Stimulated activated naive CD8-positive, alpha-beta T cell treated with anti-CD3 and anti-CD28 coated beads, Interleukin-15, Interleukin-2, amounts not matched to agents 100 U/mL and 50 U/mL, for 24 hours (primary cell): ENCODE data around the gene OAF.
"Not testable (repeated sequence)": the region's sequence is repeated elsewhere in the genome, so short reads cannot be mapped to it uniquely, and the experiment has no call there.

Experiments
- ATAC-seq: fragments of 150-1000 bp; cut with Tn5 transposase; one replicate; pipeline ENCODE4 v1.10.0; 2021
- DNase-seq: peaks from one replicate; pipeline ENCODE4 v3.0.0; 2021

OAF gene

DNA sequence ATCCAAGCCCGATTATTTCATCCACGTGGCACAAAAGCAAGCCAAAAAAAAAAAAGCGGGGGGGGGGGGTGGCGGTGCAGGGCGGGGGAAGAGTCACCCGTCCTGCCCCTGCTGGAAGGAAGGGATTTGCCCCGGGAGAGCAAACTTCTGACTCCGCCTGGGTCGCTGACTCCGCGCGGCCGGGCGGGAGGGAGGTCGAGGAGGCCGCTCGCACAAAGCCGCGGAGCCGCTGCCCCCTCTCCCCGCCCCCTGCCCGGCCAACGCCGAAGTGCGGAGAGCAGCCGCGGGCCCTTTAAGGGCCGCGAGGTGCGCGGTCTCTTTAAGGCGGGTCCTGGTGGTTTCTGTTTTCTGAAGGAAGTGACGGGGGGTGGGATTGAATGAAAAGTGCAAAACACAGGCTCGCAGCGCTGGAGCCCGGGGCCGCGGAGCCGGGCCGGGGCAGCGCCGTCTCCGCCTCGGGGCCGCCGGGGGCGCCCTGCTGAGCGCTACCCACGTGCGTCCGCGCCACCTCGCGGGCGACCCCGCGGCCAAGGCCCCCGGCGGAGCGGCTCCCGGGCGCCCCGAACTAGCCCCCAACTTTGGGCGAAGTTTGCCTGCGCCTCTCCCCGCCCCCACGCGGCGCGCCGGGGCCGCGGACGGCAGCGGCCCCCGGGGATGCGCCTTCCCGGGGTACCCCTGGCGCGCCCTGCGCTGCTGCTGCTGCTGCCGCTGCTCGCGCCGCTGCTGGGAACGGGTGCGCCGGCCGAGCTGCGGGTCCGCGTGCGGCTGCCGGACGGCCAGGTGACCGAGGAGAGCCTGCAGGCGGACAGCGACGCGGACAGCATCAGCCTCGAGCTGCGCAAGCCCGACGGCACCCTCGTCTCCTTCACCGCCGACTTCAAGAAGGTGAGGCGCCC lies at the start of gene OAF:
Gene OAF (plus strand): TSS at position 407 of the 896 bp plus-strand sequence. CDS start 248 bp downstream, at position 655.
- ATAC-seq (peak; percentile 87), DNase-seq (peak; percentile 51)

DNA sequence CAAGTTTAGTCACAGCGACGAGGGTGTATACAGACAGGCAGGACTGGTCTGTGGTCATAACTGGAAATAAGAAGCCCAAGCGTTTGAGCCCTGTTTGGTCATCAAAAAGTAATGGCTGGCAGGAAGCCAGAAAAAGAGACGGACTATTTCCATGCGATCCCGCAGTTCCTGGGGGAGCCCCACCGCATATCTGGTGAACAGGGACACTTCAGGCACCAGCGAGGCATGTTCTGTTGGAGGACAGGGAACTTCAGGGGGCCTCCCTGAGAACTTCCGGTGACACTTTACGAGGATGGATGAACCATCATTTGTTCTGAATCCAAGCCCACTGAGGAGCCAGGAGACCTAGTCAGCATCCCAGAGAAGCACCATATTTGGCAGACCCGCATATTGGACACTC lies 43.2 kb upstream of the OAF start:
- DNase-seq: no peak
- ATAC-seq: no peak

DNA sequence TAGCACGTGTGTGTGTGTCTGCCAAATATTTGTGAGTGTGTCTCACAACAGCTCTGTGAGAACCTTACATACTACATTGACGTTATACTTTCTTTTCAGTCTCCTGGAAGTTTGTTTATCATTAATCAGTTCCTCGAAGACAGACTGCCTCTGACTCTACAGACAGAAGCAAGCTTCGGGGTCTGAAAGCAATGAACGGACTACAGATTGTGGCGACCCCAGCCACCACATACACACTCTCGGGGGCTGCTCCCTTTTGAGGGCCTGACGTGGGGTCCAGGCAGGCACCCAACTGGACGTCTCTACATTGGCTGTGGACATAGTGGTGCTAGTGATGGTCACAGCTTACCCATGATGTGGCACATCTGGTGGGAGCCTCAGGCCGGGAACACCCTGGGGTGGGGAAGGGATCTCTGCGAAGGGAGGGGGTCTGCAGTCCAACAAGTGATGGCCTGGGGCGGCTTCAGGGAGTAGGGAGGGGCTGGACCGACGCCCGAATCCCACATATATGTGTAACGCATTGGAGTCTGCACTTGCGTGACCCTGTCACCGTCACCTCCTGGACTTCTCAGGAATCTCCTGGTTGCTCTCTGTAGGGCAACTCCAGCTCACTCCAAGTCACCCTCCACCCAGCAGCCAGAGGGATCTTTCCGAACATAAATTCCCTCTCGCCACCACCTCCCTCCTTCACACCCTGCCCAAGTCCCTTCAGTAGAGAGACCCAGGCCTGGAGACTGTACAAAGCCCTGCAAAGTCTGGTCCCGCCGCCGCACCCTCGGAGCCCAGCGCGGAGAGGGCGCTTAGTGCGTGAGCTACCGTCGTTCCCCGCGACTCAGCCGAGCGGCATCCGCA lies 42.5 kb upstream of the OAF start:
- ATAC-seq: no peak
- no peak for DNase-seq

DNA sequence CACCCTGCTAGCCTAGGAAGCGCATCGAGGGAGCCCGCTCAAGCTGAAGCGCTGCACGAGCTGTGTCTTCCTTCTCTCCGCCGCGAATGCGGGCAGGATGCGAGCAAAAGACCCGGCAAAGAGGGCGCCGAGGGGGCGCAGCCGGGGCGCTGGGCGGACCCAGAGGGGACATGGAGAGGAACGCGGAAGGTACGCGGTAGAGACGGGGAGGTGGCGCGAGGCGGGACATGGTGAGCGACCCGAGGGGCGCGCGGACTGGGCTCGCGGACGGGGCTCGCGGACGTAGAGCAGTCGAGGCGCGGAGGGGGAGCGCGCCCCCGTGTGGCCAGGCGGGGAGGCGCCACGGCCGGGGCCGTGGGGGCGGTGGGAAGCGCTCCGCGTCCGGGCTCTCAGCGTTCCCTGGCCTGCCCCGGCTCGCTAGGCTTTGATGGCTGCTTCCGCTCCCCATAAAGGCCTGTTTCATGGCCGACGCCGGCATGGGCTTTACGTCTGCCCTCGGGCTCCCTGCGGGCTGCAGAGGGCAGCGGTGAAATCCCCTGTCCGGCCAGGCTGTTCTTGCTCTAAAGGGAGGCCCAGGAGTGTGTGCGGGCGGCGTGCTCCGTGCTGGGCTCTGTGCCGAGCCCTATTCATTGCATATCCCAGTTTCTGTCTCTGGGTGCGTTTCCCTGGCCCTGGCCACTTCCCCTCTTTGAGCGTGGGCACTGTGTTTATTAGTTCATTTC lies 41.7 kb upstream of the OAF start:
- peak; percentile 84 for ATAC-seq
- peak; percentile 79 for DNase-seq

DNA sequence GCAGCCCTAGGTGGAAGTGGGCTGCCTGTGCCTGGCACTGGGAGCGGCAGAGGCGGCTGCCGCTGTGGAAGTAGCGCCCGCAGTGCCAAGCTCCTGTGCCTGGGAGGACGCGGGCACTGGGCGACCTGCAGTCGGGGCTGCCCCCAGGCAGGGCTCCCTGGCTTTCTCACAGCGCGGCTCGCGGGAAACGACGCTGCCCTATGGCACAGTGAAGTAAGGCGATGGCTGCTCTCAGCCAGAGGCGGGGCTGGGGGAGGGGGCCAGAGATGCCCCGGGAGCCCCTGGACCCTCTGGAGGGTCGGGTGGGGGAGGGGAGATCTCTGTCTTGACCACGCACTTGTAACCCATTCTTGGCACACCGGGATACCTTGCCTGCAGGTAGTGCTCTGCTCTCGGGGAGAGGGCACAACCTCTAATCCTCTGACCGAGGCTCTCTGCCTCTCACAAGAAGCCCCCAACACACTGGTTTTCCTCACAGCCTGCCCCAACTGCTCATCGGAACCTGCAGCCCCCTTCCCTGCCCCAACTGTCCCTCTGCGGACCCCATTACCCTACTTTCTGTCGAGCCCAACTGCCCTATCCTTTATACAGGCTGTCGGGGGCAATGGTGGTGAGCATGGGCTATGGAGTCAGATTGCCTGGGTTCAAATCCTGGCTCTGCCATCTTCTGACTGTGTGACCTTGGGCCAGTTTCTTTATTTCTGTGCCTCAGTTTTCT lies 40.7 kb upstream of the OAF start:
- ATAC-seq (no peak), DNase-seq (no peak)

DNA sequence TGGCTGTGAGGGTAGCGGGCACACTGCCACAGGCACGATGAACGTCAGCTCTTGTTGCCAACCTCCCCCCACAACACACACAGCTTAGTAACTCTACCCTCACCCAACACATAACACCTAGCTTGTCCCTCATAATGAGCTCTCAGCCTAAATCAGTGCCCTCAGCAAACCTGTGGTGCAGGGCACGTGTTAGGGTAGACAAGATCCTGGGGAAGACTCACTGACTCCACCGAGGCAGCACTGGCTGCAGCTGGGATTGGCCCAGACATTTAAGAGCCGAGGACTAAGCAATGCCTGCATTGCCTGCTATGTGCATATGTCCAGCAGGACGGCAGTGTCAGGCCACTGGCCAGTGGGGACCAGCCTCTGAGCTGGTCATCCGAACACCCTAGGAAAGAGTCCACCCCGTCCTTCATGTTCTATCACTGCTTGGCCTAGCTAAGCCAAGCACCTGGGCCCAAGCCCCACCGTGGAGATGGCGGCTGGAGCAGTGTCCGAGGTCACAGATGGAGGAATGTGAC lies 40.0 kb upstream of the OAF start:
- ATAC-seq: no peak
- DNase-seq: no peak

DNA sequence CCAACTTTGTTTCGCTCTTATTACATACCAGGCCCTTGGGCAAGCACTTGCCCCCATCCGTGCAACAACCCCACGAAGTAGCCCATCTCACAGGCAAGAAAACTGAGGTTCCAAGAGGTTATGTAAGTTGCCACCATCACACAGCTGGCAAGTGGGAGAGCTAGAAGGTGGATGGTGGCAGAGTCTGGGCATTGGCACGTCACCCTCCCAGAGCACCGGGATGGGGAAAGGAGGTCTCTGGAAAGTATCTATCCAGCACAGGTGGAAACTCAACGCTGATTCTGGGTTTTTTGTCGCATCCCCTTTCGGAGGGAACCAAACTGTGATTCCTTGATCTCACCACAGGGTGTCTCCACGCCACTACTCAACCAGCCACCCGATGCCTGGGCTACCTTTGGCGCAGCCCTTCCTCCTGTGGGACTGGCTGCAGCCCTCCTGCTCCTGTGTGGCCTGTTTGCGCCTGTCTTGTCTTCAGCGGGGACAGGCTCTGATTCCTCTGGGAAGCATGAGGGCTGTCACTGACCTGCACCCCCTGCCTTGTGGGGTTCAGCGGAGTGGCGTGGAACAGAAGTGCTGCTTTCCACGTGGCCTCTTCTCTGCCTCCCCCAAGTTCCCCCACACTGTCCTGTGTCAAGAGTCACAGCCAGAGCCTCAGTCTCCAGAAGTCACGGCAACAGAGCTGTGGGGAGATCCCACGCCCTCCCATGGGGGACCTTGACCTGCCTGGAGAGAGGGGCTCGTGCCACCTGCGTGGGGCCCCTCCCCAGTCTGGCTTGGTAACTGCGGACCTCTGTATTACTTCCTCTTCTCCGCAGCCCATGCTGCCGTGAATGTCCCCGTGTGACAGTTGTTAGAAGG lies 38.5 kb upstream of the OAF start:
- ATAC-seq: peak; percentile 42
- DNase-seq: peak; percentile 59

DNA sequence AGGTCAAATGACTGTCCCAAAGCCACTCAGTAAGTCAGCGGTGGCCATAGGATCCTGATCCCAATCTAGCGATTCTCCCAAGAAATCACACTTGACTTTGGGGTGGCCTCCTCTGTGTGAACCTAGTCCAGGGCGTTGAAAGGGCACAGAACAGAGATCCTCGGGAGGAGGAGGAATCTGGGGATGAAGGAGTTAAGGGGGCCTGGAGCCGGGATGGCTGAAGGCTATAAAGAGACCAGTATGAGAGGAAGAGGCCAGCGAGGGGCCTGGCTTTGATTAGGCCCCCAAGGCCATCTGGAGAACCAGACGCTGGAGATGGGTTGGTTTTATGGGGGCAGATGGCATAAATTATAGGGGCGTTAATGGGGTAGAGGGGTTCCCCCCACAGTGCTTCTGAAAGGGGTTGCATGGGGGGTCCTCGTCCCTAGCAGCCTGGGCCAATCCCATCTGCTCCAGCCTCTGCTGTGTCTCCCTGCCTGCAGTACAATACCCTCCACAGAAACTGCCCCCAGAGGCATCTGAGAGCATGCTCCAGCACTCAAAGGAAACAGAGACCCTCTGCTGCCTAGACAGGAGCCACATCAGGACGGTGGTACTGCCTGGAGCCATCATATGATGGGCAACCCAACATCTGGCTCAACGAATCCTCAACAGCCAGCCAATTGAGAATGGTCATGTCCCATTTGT lies 37.7 kb upstream of the OAF start:
- DNase-seq: no peak
- ATAC-seq: no peak

DNA sequence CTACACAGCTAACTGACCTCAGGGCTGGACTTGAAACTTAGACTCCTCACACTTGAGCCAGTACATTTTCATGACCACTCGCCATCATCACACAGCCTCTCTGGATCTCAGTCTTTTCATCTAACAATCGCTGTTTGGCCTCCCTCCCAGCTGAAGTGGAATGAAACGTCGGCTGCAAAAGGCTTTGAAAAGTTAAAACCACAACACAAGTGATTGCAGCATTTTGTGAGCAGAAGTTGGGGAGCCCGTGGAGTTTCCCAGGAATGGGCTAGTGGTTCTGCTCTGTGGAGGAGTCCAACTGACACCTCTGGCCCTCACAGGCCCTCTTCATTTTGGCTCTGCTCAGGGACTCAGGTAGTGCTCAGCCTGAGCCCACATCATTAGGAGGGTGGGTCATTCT lies 37.0 kb upstream of the OAF start:
- ATAC-seq: no peak
- DNase-seq: no peak

DNA sequence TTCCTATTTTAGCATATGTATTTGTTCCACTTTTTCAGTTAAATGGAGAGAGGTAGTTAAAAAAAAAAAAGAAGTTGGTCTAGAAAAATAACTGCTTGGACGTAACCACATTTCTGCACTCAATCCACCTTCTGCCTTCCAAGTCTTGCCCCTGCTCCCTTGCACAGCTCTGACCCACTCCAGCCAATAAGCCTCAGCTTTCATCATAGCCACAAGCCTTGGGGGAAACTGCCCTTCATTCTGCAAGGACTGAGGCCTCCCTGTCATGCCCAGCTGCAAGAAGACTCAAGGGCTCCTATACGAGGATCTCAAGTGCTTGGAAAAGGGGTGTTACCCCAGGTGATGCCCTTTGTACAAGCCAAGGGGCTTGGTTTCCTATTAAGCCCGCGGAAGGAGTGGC lies 36.0 kb upstream of the OAF start:
- no peak for ATAC-seq
- no peak for DNase-seq

DNA sequence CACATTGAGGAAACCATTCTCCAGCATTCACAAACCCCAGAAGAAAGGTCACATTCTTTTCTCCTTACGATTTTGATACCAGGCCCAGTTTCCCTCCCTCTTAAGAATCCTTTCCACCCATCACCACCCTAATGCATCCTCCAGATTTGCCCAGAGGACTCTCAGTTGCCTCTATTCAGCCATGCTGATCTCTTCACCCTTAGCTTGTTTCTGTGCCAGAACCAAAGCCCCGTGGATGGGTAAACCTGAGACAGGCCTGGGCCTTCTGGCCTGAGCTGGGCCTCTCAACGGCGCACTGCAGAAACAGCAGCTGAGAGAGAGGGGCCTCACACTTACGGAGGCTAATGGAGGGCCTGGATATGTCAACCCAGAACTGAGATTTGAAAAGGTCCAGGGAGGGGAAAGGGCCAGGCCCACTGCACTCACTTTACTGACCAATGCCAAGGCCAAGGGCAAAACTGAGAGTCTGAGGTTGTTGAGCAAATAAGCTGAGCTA lies 32.2 kb upstream of the OAF start:
- no peak for DNase-seq
- no peak for ATAC-seq

DNA sequence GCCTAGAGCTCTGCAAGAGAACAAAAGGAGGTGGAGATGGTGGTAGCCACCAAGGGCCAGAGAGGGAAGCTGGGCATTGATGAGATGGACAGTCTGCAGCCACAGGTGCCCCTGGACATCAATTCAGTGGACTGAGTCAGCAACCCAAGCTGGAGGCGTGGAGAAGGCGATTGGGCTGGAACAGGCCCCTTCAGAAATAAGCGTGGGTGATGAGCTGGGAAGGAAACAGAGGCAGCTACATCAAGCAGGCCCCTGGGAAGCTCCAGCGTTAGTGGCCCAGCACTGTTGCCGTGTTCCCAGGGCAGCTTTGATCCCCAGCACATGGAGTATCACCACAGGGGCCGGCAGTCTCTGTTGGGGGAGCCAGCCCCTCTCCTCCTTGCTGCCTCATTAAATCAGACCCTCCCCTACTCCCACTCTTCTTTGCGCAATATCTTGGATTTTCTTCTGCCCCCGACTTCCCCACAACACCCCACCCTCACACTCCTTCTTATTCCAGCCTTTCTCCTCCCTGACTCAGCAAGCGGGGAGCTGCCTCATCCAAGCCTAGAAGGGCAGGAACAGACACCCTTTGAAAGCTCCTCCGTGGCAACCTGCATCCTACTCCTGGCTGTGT lies 31.7 kb upstream of the OAF start:
- DNase-seq (no peak), ATAC-seq (no peak)

DNA sequence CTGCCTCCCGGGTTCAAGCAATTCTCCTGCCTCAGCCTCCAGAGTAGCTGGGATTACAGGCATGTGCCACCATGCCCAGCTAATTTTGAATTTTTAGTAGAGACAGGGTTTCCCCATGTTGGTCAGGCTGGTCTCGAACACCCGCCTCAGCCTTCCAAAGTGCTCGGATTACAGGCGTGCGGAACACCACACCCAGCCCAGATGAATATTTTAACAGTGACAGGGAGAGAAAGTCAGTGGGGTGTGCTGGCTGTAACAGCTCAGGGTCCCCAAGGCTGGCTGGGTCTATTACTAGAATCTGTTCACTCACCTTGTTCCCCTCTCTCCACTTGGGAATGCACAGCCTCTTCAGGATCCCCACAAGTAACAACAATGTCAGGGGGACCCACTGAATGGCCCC lies 30.8 kb upstream of the OAF start:
- not testable (repeated sequence) for DNase-seq, ATAC-seq

DNA sequence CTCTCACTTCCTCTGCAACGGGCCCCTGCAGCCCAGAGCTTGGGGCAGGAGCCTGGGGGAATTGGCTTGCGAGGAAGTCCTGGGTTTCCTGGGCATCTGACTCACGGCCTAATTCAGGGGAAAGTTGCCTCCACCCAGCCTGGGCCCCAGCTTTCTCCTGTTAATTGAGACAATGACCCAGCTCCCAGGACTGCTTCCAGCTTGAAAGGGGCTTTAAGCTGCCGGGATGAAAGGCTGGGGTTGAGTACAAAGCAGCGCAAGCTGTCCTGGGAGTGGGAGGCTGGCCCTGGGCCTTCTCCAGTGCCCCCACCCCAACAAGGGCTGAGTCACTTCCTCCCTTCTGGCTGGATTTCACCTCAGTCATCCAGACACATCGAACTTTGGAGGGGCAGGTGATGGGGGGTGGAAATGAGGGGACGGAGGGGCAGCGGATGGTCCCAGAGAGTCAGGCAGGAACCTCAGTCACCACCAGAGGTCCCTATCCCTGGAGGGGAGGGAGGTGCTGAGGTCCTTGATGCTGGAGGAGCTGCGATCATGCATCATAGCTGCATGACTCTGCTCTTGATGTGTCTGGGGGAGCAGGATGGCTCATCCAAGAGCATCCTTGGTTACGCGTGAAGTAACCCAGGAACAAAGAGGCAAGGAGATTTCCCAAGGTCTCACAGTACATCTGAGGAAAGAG lies 30.1 kb upstream of the OAF start:
- DNase-seq (no peak), ATAC-seq (no peak)

DNA sequence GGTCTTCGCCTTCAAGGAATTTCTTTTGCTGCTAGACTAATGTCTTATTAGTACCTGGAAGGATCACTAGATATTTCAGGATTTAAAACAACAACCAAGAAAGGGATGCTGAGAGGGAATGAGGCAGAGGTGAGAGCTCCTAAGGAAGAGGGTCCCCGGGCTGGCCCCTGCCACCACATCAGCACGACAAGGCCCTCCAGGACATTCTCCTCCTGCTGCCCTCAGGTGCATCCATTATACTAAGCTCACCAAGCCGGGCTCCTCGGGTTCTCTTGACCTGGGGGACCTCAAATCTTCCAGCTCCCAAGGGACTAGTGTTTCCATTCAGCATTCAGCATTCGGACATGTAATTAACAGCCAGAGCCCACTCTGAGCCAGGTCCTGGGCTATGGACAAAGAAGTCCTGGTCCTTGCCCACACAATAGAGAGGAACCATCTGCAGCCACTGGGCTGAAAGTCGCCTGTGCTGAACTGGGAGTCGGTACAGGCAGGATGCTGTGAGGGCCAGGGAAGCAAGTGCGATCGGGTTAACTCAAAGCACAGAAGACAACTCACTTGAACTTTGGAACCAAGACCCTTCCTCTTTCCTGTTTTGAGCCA lies 29.4 kb upstream of the OAF start:
- DNase-seq: no peak
- ATAC-seq: no peak

DNA sequence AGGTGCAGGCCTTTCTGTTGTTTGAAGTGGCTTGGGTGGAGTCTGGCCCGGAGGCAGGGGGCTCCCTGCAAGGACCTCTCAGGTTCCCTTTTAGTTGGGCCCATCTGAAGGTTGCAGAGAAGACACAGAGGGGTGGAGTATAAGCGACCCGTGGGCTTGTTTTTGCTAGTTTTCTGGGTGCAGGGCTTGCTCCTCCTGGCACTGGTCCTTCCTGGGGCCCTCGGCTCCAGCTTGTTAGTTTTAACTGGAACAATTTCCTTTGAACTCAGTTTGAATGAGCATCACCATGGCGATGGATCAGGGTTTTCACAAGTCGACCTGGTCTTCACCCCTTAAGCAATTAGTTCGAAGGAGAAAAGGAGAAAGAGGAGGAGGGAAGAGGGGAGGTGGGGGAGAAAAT lies 28.5 kb upstream of the OAF start:
- ATAC-seq: no peak
- no peak for DNase-seq

DNA sequence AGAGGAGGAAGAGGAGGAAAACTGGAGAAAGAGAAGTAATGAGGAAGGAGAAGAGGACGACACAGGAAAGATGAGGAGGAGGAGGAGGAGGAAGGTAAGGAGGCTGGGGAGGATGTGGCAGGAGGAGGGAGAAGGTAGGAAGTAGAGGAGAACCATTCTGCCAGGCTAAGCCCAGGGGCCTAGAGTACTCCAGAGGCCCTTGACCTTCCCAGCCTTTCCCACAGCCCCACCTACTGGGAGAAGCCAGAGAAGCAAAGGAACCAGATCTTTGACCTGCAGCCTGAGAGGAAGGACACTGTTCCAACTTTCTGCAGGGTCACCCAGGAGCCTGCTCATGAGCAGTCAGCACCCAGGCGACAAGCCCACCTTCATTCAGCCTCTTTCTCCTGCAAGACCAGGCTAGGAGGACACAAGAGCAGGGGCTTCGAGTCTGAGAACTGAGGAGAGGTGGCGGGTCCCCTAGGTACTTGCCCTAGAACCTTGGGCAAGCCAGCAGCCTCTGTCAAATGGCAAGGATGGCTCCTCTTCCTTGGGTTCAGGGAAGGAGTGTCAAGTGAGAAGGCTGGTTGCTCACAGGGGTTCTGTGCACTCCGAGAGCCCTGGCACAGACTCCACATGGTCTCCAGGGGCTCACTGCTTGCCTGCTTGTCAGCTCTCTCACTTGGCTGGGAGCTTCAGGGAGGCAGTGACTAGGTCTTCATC lies 27.9 kb upstream of the OAF start:
- DNase-seq (no peak), ATAC-seq (no peak)

DNA sequence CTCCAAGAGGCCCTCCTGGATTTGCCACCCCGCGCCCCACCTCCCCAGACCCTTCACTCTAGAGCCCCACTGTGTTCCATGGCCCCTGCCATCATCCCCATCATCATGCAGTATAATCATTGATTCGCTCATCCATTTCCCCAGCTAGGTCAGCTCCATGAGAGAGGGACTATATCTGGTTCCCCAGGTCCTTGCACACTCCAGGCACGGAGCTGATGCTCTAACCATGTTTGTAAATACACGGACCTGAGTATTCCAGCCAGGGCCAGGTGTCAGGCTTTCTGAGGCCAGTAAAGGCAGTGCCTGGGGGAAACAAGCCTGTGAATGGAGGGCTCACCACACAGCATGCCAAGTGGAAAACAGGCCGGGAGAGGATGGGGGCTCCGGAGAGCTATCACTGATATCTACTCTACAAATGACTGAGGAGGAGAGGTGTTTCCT lies 27.1 kb upstream of the OAF start:
- no peak for DNase-seq
- ATAC-seq: no peak
